GM13976 (cell line): ENCODE data around the gene LHFPL6.

ENCODE experiments used
- DNase-seq: peaks from one replicate; pipeline ENCODE4 v3.0.0; 2012; ENCODE audit warnings: low spot score
- in situ Hi-C: fragments of 300-500 bp; cut with MboI; formaldehyde crosslinking; loops from one replicate; pipeline ENCODE4 v1.12.0; 2022; ENCODE audit warnings: low sequenced_read_pairs, mixed read lengths, inconsistent platforms; ENCODE audit not compliant: unreplicated experiment
- TF ChIP-seq, protein P1 (sequence below): IDR thresholded peaks from 2 replicates; pipeline ENCODE4 v1.5.1; 2012; ENCODE audit warnings: borderline replicate concordance, mild to moderate bottlenecking; ENCODE audit not compliant: insufficient read depth; ENCODE audit errors: extremely low read depth, missing control alignments, control extremely low read depth

Gene LHFPL6

DNA sequence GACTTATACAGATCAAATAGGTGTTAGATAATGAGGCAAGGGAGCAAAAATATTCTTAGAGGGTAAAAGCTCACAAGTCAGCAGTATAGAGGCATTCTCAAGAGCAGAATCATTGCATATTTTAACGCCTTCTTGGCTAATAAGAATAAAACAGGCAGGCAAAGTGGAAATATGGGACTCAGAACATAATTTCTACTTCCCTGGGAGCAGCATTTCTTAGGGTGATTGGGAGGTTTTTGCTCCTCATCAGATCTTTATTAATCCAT lies 39.6 kb downstream of the LHFPL6 start:
- in situ Hi-C loops, result no loop called here
- TF ChIP-seq, protein P1, sequence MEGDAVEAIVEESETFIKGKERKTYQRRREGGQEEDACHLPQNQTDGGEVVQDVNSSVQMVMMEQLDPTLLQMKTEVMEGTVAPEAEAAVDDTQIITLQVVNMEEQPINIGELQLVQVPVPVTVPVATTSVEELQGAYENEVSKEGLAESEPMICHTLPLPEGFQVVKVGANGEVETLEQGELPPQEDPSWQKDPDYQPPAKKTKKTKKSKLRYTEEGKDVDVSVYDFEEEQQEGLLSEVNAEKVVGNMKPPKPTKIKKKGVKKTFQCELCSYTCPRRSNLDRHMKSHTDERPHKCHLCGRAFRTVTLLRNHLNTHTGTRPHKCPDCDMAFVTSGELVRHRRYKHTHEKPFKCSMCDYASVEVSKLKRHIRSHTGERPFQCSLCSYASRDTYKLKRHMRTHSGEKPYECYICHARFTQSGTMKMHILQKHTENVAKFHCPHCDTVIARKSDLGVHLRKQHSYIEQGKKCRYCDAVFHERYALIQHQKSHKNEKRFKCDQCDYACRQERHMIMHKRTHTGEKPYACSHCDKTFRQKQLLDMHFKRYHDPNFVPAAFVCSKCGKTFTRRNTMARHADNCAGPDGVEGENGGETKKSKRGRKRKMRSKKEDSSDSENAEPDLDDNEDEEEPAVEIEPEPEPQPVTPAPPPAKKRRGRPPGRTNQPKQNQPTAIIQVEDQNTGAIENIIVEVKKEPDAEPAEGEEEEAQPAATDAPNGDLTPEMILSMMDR, result no peak
- no peak for DNase-seq

DNA sequence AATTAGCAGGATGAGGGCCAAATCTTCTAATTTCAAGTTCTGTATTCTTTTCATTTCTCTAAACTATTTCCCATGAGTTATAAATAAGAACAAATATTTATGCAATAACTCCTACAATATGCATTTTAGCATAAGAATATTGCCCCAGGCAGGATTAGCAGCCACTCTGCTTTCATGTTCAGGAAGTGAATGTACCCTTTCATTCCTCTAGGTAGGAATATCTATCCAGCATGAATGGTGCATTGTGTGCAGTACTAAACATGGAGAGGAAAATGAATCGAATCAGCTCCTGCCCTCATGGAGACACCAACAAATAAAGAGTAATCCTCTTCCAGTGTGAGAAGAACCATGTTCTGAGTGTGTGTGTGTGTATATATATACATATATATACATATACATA lies 41.0 kb downstream of the LHFPL6 start:
- no peak for DNase-seq
- in situ Hi-C loops, result no loop called here
- TF ChIP-seq, protein P1, result no peak

DNA sequence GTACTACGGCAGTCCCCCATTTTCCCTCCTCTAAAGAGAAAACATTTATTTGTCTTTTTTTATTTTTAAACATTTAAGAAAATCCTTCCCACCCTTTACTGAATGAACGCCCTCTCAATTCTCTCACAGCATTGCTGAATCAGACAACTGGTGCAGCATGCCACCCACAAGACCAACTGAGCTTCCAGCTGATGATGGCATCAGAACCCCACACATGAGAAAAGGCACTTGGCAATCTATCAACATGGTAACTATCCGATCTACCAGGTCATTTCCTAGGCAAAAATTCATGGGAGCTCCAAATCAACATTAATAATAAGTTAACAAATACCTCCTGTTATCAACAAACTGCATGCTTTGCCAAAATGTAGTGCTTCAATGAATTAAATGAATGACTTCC lies 43.1 kb downstream of the LHFPL6 start:
- TF ChIP-seq, protein P1, result no peak
- DNase-seq, result no peak
- in situ Hi-C loops, result no loop called here

DNA sequence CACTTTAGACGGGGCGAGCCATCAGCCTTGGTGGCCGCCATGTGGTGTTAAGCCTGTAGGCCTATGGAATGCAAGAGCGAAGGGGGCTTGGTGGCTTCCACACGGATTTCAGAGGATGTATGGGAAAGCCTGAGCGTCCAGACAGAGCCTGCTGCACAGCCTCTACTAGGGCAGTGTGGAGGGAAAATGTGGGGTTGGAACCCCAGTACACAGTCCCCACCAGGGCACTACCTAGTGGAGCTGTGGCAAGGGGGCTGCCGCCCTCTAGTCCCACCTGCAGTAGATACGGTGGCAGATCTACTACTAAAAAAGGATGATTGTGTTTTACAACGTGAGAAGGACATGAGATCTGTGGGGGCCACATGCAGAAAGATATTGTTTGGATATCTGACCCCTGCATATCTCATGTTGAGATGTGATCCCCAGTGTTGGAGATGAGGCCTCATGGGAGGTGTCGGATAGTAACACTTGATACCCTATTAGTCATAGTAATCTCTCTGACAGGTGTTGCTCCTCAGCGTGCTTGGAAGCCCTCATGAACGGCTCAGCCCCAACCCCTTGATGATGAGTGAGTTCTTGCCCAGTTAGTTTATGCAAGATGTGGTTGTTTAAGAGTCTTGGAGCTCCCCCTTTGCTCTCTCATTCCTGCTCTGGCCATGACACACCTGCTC lies 45.6 kb downstream of the LHFPL6 start:
- in situ Hi-C loops, result no loop called here
- DNase-seq, result no peak
- TF ChIP-seq, protein P1, result no peak

DNA sequence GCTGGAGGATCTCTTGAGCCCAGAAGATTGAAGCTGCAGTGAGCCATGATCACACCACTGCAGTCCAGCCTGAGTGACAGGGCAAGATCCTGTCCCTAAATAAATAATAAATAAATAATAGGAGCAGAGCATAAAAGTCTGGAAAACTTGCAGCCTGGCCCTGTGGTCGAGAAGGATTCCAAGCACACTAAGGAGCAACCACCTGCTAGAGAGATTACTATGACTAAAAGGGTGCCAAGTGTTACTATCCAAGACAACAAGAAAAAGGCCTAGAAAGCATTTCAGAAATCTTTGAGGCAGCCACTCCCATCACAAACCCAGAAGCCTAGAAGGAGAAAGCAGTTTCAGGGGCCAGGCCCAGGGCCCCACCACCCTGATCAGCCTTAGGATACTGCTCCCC lies 46.1 kb downstream of the LHFPL6 start:
- TF ChIP-seq, protein P1, result no peak
- in situ Hi-C loops, result no loop called here
- DNase-seq, result no peak

DNA sequence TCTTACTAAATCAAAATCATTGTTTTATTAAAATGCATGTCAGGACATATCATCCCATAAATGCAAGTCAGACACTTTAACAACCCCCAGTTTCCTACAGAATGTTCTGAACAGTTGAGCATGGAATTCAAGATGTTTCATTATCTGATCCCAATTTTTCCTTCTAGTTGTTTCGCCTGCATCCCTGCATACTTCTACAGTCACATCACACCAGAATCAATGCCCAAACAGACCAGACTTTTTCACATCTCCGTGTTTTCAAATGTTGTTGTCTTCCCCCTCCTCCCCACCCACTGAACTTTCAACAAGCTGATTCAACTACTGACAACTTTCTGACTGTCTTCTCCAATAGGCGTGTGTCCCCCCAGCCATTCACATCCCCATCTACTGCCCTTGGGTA lies 48.6 kb downstream of the LHFPL6 start:
- TF ChIP-seq, protein P1, result no peak
- DNase-seq, result no peak
- in situ Hi-C loops, result no loop called here

DNA sequence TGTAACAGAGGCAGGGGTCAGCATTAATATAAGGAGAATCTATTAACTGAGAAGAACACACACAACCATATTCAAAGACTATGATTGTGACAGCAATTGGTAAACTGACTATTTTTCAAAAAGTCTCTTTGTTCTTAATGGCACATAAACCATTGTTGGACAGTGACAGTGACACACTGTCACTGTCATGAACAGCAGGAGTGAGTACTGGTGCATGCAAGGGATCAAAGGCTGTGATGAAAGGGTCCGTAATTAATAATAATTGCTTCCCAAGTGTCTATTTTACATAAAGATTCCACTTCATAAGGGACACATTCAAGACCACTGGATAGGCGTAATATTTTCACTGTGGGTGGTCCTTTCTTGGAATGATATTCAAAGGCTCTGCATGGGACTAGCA lies 50.7 kb downstream of the LHFPL6 start:
- no peak for DNase-seq
- TF ChIP-seq, protein P1, result no peak
- in situ Hi-C loops, result no loop called here
